Left ventricle myocardium inferior (tissue), 1 donor: Measurements from ENCODE around the gene KPNA6. TPM values are rescaled to one million over a fixed set of nuclear protein-coding genes. Genes with fewer than 3 reads are reported as not detected.
"Not testable (repeated sequence)": the region's sequence is repeated elsewhere in the genome, so short reads cannot be mapped to it uniquely, and the experiment has no call there.

Experiments used
- DNase-seq: peaks from one replicate; pipeline ENCODE4 v3.0.0-alpha.2; 2020
- H3K27ac ChIP-seq: fragments of 200-600 bp; replicated peaks from 2 replicates; pipeline ENCODE4 v1.8.0; 2021
- H3K27me3 ChIP-seq: fragments of 200-600 bp; 2 replicates; pipeline ENCODE4 v1.8.0; 2021; ENCODE audit warnings: low read depth
- H3K36me3 ChIP-seq: fragments of 200-600 bp; 2 replicates; pipeline ENCODE4 v1.8.0; 2021
- H3K4me1 ChIP-seq: fragments of 200-600 bp; 2 replicates; pipeline ENCODE4 v1.8.0; 2021
- H3K4me3 ChIP-seq: fragments of 200-600 bp; 2 replicates; pipeline ENCODE4 v1.8.0; 2021; ENCODE audit warnings: mild to moderate bottlenecking, moderate library complexity
- H3K9me3 ChIP-seq: fragments of 200-600 bp; replicated peaks from 2 replicates; pipeline ENCODE4 v1.8.0; 2021
- CTCF ChIP-seq: fragments of 200-600 bp; IDR thresholded peaks from 2 replicates; pipeline ENCODE4 v1.8.0; 2021; ENCODE audit warnings: antibody characterized with exemption, mild to moderate bottlenecking, borderline replicate concordance
- intact Hi-C: fragments of 100-400 bp; cut with micrococcal nuclease; formaldehyde crosslinking; loops from one replicate; pipeline ENCODE4 v1.11.0; 2022
- total RNA-seq: library from RNA; stranded (reverse); fragmentation: NEBNext Ultra II Directional; extraction: Animal tissue kit (Norgen Biotek cat#: 25700); gene quantifications from one replicate; pipeline ENCODE4 v1.2.1, GENCODE V29; 2021
- donor health status: DM: no; HTN: yes; CAD: no; lungs with severe emphysema.

The KPNA6 gene
- total RNA-seq, 1 donor from 2014 or later, result 75.9 TPM

- intact Hi-C loops, result no loop called here
Observed at GRCh38 chr1:32114420-32114819, 6.6 kb downstream of the KPNA6 start.

DNA sequence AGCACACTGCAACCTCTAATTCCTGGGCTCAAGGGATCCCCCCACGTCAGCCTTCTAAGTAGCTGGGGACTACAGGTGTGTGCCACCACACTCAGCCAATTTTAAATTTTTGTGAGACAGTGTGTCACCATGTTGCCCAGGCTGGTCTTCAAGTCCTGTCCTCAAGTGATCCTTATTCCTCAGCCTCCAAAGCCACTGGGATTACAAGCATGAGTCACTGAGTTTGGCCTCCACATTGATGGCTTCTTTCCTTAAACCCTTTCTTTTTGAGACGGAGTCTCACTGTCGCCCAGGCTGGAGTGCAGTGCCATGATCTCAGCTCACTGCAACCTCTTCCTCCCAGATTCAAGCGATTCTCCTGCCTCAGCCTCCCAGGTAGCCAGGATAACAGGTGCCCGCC lies 7.6 kb downstream of the KPNA6 start:
- intact Hi-C loops, result no loop called here
- no peak for TF ChIP-seq CTCF
- H3K4me1 ChIP-seq, result peaks cover 67% of the 10 kb centered on the region
- H3K4me3 ChIP-seq, result no peak overlapping the region
- H3K36me3 ChIP-seq, result no peaks in the 10 kb centered on the region
- H3K27ac ChIP-seq, result no peak overlapping the region
- no peak for DNase-seq
- H3K27me3 ChIP-seq, result no peaks in the 10 kb centered on the region
- H3K9me3 ChIP-seq, result no peaks in the 10 kb centered on the region

More at GRCh38 chr1:32114420-32114819, 6.6 kb downstream of the KPNA6 start:
- H3K4me3 ChIP-seq, result no peak overlapping the region
- no peak for DNase-seq
- H3K27ac ChIP-seq, result no peak overlapping the region
- no peak for TF ChIP-seq CTCF
- no peaks in the 10 kb centered on the region for H3K36me3 ChIP-seq
- peaks cover 72% of the 10 kb centered on the region for H3K4me1 ChIP-seq
- no peaks in the 10 kb centered on the region for H3K9me3 ChIP-seq
- no peaks in the 10 kb centered on the region for H3K27me3 ChIP-seq

- H3K27me3 ChIP-seq, result no peaks in the 10 kb centered on the region
- peaks cover 67% of the 10 kb centered on the region for H3K4me1 ChIP-seq
- intact Hi-C loops, result no loop called here
- no peak overlapping the region for H3K4me3 ChIP-seq
- H3K36me3 ChIP-seq, result no peaks in the 10 kb centered on the region
- H3K9me3 ChIP-seq, result no peaks in the 10 kb centered on the region
- TF ChIP-seq CTCF, result no peak
- DNase-seq, result no peak
- no peak overlapping the region for H3K27ac ChIP-seq
Observed at GRCh38 chr1:32116531-32116930, 8.7 kb downstream of the KPNA6 start.

GRCh38 chr1:32122151-32122550 lies 14.3 kb downstream of the KPNA6 start:
- intact Hi-C loops, result no loop called here
- TF ChIP-seq CTCF, result no peak

DNA sequence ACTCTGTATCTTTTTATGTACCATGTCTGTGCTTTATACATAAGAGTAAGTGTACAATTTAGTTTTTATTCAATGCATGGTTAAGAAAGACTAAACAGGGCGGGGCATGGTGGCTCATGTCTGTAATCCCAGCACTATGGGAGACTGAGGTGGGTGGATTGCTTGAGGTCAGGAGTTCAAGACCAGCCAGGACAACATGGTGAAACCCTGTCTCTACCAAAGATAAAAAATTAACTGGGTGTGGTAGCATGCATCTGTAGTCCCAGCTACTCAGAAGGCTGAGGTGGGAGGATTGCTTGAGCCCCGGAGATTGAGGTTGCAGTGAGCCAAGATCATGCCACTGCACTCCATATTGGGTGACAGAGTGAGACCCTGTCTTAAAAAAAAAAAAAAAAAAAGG lies 15.5 kb downstream of the KPNA6 start:
- H3K9me3 ChIP-seq, intact Hi-C loops, H3K4me3 ChIP-seq, H3K27ac ChIP-seq, DNase-seq, H3K27me3 ChIP-seq, H3K36me3 ChIP-seq: not testable (repeated sequence)
- H3K4me1 ChIP-seq, result peaks cover 60% of the 10 kb centered on the region

More at GRCh38 chr1:32122151-32122550, 14.3 kb downstream of the KPNA6 start:
- DNase-seq, result no peak
- no peak overlapping the region for H3K27ac ChIP-seq
- H3K36me3 ChIP-seq, result no peaks in the 10 kb centered on the region
- H3K9me3 ChIP-seq, result no peaks in the 10 kb centered on the region
- peaks cover 49% of the 10 kb centered on the region for H3K4me1 ChIP-seq
- H3K4me3 ChIP-seq, result no peak overlapping the region
- H3K27me3 ChIP-seq, result no peaks in the 10 kb centered on the region

- TF ChIP-seq CTCF, result no peak
- peaks cover 4% of the 10 kb centered on the region for H3K36me3 ChIP-seq
- no peak overlapping the region for H3K4me3 ChIP-seq
- intact Hi-C loops, result no loop called here
- no peaks in the 10 kb centered on the region for H3K27me3 ChIP-seq
- H3K9me3 ChIP-seq, result no peaks in the 10 kb centered on the region
- H3K4me1 ChIP-seq, result peaks cover 71% of the 10 kb centered on the region
- DNase-seq, result no peak
- no peak overlapping the region for H3K27ac ChIP-seq
Observed at GRCh38 chr1:32125313-32125712, 17.5 kb downstream of the KPNA6 start.
